Endodermal cell (in vitro differentiated cells): ENCODE results near the gene CACNA1A. TPM values are rescaled to one million over a fixed set of nuclear protein-coding genes. Genes with fewer than 3 reads are reported as not detected.
"Not testable (repeated sequence)": the region's sequence is repeated elsewhere in the genome, so short reads cannot be mapped to it uniquely, and the experiment has no call there.

Experiments
- DNase-seq: peaks from one replicate; pipeline ENCODE4 v3.0.0-alpha.2; 2017
- H3K27ac ChIP-seq: 2 replicates; pipeline ENCODE4 v1.5.1; 2013; ENCODE audit warnings: mild to moderate bottlenecking, low read depth, low read length, moderate library complexity
- H3K27me3 ChIP-seq: 2 replicates; pipeline ENCODE4 v1.6.1; 2013; ENCODE audit warnings: mild to moderate bottlenecking, low read length, moderate library complexity; ENCODE audit not compliant: insufficient read depth, control insufficient read depth, poor library complexity, severe bottlenecking
- H3K36me3 ChIP-seq: 2 replicates; pipeline ENCODE4 v1.7.0; 2013; ENCODE audit warnings: mild to moderate bottlenecking, low read length, moderate library complexity; ENCODE audit not compliant: control insufficient read depth, insufficient read depth
- H3K4me1 ChIP-seq: one replicate; pipeline ENCODE4 v1.7.0; 2013; ENCODE audit warnings: low read length; ENCODE audit not compliant: control insufficient read depth, insufficient read depth
- H3K4me3 ChIP-seq: 2 replicates; pipeline ENCODE4 v1.5.1; 2013; ENCODE audit warnings: mild to moderate bottlenecking, low read length, moderate library complexity
- H3K9ac ChIP-seq: 2 replicates; pipeline ENCODE4 v1.6.1; 2013; ENCODE audit warnings: mild to moderate bottlenecking, low read length, moderate library complexity; ENCODE audit not compliant: poor library complexity, severe bottlenecking; ENCODE audit errors: extremely low read depth
- H3K9me3 ChIP-seq: 2 replicates; pipeline ENCODE4 v1.6.1; 2013; ENCODE audit warnings: mild to moderate bottlenecking, low read length, moderate library complexity; ENCODE audit not compliant: control insufficient read depth
- H3K27ac Mint-ChIP-seq: 2 replicates; pipeline ENCODE4 v1.8.0; 2020; ENCODE audit warnings: mixed read lengths
- H3K27me3 Mint-ChIP-seq: 2 replicates; pipeline ENCODE4 v1.8.0; 2021; ENCODE audit warnings: mild to moderate bottlenecking, mixed read lengths; ENCODE audit not compliant: insufficient read depth
- H3K36me3 Mint-ChIP-seq: 2 replicates; pipeline ENCODE4 v1.8.0; 2020; ENCODE audit warnings: low read depth, mixed read lengths
- H3K4me1 Mint-ChIP-seq: 2 replicates; pipeline ENCODE4 v1.8.0; 2020; ENCODE audit warnings: mixed read lengths
- H3K4me3 Mint-ChIP-seq: 2 replicates; pipeline ENCODE4 v1.8.0; 2020; ENCODE audit warnings: mild to moderate bottlenecking, moderate library complexity, mixed read lengths
- H3K9me3 Mint-ChIP-seq: 2 replicates; pipeline ENCODE4 v1.8.0; 2020; ENCODE audit warnings: mild to moderate bottlenecking, mixed read lengths
- CTCF ChIP-seq: fragments of 200-600 bp; sonication (generic); conservative IDR thresholded peaks from 2 replicates; pipeline ENCODE4 v1.5.0; 2021; ENCODE audit warnings: antibody characterized with exemption, mild to moderate bottlenecking
- WGBS, 2 experiments: methylation state at CpG; one replicate each; pipeline versions ENCODE4 v1.1.5 to v1.1.7; 2013; ENCODE audit warnings: missing lambda C conversion rate in 2 of 2, mixed read lengths in 1 of 2; ENCODE audit not compliant: insufficient coverage in 1 of 2, insufficient read length in 1 of 2; 5-methylcytosine and 5-hydroxymethylcytosine counted together
- total RNA-seq, 2 donors: library from RNA; stranded (reverse); fragmentation: NEBNext Ultra II Directional in 1 of 2; extraction: Animal tissue kit (Norgen Biotek cat#: 25700) in 1 of 2; gene quantifications; 2 replicates in 1 of 2; 3 replicates in 1 of 2; pipeline ENCODE4 v1.2.1, GENCODE V29; 2021

The CACNA1A gene
- total RNA-seq, 2 donors from 2014 or later: 8.0 to 10.6 TPM

DNA sequence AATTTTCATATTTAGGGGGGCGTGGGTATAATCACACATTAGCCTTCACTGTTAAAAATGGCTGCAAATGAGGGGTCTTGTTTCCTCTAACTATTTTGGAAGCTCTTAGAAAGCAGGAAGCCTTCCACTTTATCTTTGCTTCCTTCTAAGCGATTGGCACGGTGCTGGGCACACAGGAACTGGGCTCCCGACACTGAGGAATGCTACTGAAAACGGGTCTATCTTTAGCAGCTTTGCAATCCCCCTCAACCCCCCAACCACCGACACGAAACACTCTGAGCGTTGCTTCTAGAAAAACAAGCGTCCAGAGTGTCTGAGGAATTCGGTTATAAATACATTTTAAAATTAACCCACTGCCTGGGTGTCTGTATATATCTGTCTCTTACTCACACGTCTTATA is 143.6 kb downstream of the CACNA1A start:
- WGBS, 2 experiments: 89 to 96% methylated on average over 11 of the region's 11 CpGs
- H3K36me3 Mint-ChIP-seq: peaks cover 3% of the 10 kb centered on the region

DNA sequence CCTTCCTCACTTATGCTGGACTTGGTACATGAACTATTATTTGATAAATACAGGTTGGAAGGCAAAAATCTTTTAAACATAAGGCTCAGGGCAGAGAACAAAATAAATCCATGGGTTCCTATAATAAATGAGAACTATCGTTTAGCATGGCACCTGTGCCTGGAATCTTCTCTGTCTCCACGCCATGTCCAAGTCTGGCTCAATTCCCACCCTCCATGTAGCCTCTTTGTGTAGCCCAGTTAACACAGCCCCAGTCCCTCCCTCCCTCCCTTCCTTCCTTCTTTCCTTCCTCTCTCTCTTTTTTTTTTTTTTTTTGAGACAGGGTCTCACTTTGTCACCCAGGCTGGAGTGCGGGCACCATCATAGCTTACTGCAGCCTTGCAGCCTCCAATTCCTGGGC is 144.6 kb downstream of the CACNA1A start:
- H3K9me3 Mint-ChIP-seq, H3K4me3 ChIP-seq, H3K4me1 ChIP-seq, H3K36me3 Mint-ChIP-seq, DNase-seq, H3K27ac Mint-ChIP-seq, H3K4me3 Mint-ChIP-seq, H3K27ac ChIP-seq, H3K36me3 ChIP-seq, H3K9ac ChIP-seq, H3K27me3 ChIP-seq, H3K9me3 ChIP-seq, H3K4me1 Mint-ChIP-seq, H3K27me3 Mint-ChIP-seq: not testable (repeated sequence)
- WGBS, 2 experiments: 86 to 95% methylated on average over 3 of the region's 3 CpGs

More for the DNA sequence above, 143.6 kb downstream of the CACNA1A start:
- DNase-seq: no peak
- Histone ChIP-seq H3K27me3 (no peaks in the 10 kb centered on the region), H3K9ac (no peak overlapping the region), H3K27ac (no peak overlapping the region), H3K9me3 (no peaks in the 10 kb centered on the region), H3K4me1 (no peaks in the 10 kb centered on the region), H3K36me3 (no peaks in the 10 kb centered on the region), H3K4me3 (no peak overlapping the region)
- no peak for TF ChIP-seq CTCF
- Mint-ChIP-seq H3K27me3 (no peaks in the 10 kb centered on the region), H3K9me3 (peaks cover 9% of the 10 kb centered on the region), H3K4me1 (no peaks in the 10 kb centered on the region), H3K27ac (no peak overlapping the region), H3K4me3 (no peak overlapping the region)

GRCh38 chr19:13356686-13357280 is 149.5 kb downstream of the CACNA1A start:
- Mint-ChIP-seq H3K4me3 (no peak overlapping the region), H3K9me3 (peaks cover 9% of the 10 kb centered on the region), H3K4me1 (no peaks in the 10 kb centered on the region), H3K36me3 (peaks cover 3% of the 10 kb centered on the region), H3K27ac (no peak overlapping the region), H3K27me3 (no peaks in the 10 kb centered on the region)
- H3K4me1 ChIP-seq: no peaks in the 10 kb centered on the region
- H3K27me3 ChIP-seq: no peaks in the 10 kb centered on the region
- H3K27ac ChIP-seq: no peak overlapping the region
- no peaks in the 10 kb centered on the region for H3K9me3 ChIP-seq
- no peaks in the 10 kb centered on the region for H3K36me3 ChIP-seq
- no peak for TF ChIP-seq CTCF
- 90 to 93% methylated on average over 6 to 8 of the region's 9 CpGs for WGBS, 2 experiments
- DNase-seq: no peak
- H3K9ac ChIP-seq: no peak overlapping the region
- H3K4me3 ChIP-seq: no peak overlapping the region

- Mint-ChIP-seq H3K9me3 (peaks cover 10% of the 10 kb centered on the region), H3K27ac (no peak overlapping the region), H3K27me3 (no peaks in the 10 kb centered on the region), H3K36me3 (peaks cover 3% of the 10 kb centered on the region), H3K4me1 (no peaks in the 10 kb centered on the region), H3K4me3 (no peak overlapping the region)
- WGBS, 2 experiments: 93 to 94% methylated on average over 7 to 8 of the region's 8 CpGs
- Histone ChIP-seq H3K4me3 (no peak overlapping the region), H3K36me3 (no peaks in the 10 kb centered on the region), H3K27me3 (no peaks in the 10 kb centered on the region), H3K27ac (no peak overlapping the region), H3K9me3 (no peaks in the 10 kb centered on the region), H3K9ac (no peak overlapping the region), H3K4me1 (no peaks in the 10 kb centered on the region)
- no peak for TF ChIP-seq CTCF
- no peak for DNase-seq
These were observed 150.1 kb downstream of the CACNA1A start for GRCh38 chr19:13356185-13356584.
